HCEC 1CT (cell line): ENCODE measurements around the gene MED14.

Source experiments
- DNase-seq: peaks from one replicate; pipeline ENCODE4 v3.0.0-alpha.2; 2017

Gene MED14

GRCh38 chrX:40663078-40663740 lies 72.1 kb downstream of the MED14 start:
- DNase-seq = no peak

DNA sequence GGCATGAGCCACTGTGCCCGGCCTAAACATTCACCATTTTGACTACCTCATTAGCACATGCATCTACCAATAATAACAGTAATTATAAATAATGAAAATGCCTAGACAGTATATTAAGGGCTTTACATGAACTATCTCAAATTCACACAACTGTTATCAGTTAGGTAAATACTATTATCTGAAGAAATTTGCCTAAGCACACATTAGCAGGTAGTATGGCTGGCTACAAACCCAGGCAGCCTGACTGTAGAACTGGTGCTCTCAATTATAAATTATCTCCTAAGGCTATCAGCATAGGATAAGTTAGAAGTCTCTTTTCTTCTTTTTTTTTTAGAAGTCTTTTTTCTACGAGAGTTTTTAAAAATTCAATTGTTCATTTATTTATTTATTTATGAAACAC lies 73.9 kb downstream of the MED14 start:
- no peak for DNase-seq

- no peak for DNase-seq
Measured at GRCh38 chrX:40660381-40660780, 75.0 kb downstream of the MED14 start.

- no peak for DNase-seq
Measured at GRCh38 chrX:40653535-40653934, 81.8 kb downstream of the MED14 start.

GRCh38 chrX:40652664-40653063 lies 82.7 kb downstream of the MED14 start:
- DNase-seq = no peak

- DNase-seq = peak; percentile 16
Measured at GRCh38 chrX:40651620-40652223, 83.6 kb downstream of the MED14 start.

DNA sequence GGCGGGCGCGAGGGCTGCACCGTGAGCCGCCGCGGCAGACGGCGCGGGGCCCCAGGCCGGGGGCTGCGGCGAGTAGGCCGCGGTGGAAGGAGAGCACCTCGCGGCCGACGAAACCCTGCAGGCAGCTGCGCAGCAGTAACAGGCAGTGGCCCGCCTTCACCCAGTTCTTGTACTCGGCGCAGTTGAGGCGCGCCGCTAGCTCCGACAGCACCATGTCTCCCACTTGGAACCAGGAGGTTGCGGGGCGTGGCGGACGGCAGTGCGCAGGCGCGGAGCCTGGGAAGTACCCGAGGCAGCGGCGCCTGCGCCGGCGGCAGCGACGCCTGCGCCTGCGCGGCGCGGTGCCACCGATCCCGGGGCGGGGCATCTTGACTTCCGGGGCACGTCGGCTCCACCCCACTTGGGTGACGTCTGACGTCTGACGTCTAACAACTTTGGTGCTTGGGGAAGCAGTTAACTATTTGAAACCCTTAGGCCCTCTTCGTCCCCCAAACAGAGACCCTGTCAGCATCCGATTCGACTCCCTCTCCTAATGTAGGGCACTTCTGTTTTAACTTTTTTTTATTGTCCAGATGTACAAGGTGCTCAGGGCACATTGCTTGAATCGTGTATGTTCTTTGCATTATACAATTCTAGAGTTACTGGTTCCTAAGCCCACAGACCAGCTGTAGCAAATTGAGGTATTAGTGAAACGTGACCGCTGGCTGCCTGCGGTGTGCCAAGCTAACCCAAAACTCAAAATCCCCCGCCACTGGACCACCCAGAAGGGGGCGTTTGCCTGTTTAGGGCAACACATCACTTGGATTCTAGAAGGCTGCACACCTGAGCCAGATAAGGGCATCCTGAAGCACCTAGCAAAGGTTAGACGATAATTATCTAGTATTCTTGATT lies 87.8 kb downstream of the MED14 start, which contains the start of gene CXorf38:
TSS of gene CXorf38 (minus strand) at position 255 of the 891 bp plus-strand sequence. CDS start at position 214, 41 bp downstream.
- DNase-seq = peak; percentile 73

DNA sequence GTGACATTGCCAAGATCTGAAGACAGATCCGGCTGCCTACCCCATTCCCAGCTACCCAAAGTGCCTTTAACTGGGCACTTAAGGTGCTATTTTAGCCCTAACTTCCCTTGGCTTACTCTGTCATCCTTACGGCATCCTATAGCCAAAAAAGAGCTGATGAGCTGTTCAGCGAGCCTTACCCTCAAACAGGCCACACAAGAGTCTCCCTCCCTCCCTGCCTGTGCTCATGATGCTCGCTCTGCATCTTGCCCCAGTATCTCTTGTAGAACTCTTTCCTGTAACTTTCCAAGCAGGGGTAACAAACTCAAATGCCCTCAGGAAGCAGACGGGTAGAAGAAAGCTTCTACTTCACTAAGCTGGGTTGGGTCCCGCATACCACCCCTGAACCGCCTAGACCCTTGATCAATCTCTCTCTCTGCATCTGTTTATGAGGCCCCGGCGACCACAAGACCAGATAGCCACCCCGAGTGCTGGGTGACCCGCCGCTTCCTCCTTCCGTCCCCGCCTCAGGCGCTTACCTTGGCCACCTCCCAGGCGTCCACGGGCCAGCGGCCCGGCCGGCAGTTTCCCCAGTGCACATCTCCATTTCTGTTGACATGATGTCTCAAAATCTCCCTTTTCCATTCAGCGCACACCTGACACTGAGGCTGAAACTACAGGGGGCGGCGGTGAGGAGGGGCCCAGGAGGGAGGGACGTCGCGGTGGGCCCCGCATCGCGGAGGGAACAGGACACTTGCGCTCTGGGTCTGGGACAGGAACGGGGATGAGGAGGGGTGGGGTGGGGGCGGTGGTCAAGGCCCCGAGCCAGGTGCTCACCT lies 88.6 kb downstream of the MED14 start:
- peak; percentile 39 for DNase-seq

- peak; percentile 56 for DNase-seq
Measured at GRCh38 chrX:40644821-40645358, 90.5 kb downstream of the MED14 start.

DNA sequence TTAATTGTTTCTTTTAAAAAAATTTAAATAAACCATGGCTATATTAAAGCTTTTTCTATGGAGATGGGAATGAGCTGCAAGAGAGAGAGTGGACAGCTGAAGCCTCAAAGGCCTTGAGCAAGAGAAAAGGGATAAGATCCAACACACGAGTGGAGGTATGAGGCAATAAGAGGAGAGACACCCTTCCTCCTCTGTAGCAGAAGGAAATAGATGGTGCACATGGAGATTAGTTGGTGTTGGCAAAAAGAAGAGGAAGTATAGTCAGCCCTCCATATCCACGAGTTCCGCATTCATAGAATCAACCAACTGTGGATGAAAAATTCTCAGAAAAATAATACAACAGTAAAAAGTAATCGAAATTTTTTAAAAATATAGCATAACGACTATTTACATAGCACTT lies 91.2 kb downstream of the MED14 start:
- DNase-seq = peak; percentile 9

GRCh38 chrX:40637687-40638086 lies 97.7 kb downstream of the MED14 start:
- no peak for DNase-seq

DNA sequence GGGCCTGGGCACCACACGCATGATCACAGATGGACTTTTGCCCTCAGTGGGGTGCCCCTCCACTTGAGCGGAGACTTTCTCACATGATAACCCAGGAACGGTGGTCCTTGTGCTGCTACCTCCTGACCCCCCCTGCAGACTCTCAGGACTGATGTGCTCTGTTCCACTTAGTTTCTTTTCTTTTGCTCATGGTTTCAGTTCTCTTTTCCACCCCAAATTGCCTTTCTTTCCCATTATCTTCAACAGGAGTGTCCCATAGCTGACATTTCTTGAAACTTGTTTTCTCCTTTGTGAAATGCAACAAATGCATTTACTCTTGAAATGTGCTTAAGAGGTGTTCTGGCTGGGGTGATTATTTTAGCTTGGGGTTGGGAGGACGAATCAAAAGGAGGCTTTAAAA lies 103.1 kb downstream of the MED14 start:
- DNase-seq = no peak

- DNase-seq = no peak
Measured at GRCh38 chrX:40628506-40628905, 106.8 kb downstream of the MED14 start.

DNA sequence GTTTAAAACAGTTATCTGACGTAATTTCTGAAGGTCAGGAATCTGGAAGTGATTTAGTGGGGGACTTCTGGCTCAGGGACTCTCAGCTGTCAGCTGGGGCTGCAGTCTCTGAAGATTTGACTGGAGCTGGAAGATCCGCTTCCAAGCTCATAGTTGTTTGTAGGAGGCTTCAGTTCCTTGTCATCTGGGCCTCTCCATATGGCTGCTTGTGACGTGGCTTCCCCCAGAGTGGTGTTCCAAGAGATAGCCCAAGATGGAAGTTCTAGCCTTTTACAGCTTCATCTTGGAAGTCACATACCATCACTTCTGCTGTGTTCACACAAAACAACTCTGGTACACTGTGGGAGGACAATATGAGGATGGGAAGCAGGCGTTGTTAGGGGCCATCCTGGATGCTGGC lies 110.0 kb downstream of the MED14 start:
- DNase-seq = no peak

GRCh38 chrX:40623665-40624064 lies 111.7 kb downstream of the MED14 start:
- DNase-seq = no peak

- DNase-seq = no peak
Measured at GRCh38 chrX:40623139-40623536, 112.2 kb downstream of the MED14 start, which contains the start of gene MPC1L. MPC1L (plus strand) TSS chrX:40623428; CDS start chrX:40623566, 138 bp downstream.

DNA sequence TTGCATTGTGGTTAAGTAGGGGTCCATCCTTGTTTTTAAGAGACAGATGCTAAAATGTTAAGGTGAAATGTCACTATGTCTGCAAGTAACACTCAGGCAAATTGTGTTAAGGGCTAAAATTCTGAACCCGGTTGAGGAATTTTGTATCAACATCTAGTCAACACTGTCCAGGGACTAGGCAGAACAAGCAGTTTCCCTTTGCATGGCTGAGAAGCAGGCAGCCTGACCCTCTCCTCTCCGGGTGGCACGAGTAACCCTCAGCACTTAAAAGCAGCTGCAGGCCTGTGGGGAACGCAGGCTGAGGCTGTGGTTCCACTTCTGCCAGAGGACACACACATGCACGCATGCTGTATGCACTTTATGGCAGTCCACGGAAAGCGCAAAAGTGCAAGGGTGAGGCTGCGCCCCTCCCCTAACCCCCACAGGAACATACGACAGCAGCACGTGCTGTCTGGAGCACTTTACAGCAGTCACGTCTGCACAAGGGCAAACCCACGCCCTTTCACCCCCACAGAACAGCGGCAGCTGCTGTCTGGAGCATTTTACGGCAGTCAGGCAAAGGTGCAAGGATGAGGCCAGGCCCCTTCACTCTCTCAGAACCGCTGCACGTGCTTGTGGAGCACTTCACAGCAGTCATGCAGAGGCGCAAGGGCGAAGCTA lies 112.7 kb downstream of the MED14 start:
- no peak for DNase-seq

DNA sequence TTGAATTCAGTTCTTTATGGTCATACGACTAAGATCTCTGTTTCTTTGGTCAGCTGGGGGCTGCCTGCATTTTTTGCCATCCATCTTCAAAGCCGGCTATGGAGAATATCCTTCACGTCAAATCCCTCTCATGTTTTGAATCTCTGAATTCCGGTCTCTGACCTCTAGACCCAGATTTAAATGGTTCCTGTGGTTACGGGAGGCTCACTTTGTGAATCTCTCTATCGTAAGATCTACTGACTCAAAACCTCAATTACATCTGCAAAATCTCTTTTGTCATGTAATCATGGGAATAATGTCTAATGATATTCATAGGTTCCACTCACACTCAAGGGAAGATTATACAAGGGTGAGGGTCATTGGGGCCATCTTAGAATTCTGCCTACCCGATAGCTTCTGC lies 117.8 kb downstream of the MED14 start:
- no peak for DNase-seq

DNA sequence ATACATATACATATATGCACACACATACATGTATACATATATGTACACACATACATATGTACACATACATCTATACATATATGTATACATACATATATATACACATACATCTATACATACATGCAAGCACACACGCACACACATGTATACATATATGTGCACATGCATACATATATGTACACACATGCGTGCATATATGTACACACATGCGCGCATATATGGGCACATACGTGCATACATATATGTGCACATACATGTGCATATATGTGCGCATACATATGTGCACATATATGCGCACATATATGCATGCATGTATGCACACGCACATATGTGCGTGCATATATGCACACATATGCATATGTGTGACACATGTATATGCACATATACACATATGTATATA lies 119.4 kb downstream of the MED14 start:
- no peak for DNase-seq

- no peak for DNase-seq
Measured at GRCh38 chrX:40612511-40612910, 122.8 kb downstream of the MED14 start.

DNA sequence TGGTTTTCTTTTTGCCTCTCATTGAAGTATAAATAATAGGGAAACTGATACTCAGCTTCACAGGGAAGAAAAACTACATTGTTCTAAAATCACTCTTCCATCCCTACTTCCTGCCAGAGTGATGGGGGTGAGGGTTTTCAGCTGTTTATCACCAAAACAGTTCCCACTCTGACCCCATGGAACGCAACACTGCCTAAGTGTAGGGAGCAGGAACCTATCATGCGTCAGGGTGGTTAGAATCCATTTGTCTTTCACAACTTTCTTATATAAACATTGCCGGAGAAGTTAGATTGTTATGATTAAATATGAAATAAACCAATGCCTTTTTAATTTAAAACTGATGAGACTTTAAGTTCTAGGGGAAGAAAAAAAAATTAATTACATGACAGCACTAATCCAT lies 128.0 kb downstream of the MED14 start:
- no peak for DNase-seq

- no peak for DNase-seq
Measured at GRCh38 chrX:40603446-40603845, 131.9 kb downstream of the MED14 start.
